ENCODE results near the gene SRXN1.

DNA sequence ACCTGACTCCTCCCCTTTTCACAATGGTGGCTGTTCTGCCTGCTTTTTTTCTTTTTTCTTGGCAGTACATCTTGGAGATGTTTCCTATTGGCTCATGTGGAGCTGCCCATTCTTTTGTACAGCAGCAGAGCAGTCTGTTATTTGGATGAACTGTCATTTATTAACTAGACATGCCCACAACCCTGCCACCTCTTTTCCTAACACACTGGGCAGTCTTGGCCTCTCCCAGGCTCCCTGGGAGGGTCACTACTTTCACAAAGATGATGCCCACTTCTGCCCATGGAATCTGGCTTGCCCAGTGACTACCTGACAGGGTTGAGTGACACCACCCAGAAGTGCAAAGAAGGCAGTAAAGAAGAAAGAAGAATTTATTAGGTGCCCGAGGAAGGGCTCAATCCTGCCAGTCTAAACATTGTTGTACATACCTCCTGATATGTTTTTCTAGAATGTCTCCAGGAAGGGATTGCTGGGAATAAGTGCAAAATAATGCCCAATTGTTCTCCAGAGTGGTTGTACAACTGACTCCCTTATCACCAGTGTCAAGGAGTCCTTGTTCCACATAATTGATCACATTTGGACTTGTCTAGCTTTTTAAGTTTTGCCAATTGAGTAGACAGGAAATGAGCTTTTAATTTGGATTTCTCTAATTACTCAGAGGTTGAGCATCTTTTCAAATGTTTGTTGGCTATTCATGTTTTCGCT is 42.3 kb upstream of the SRXN1 start:
- TF ChIP-seq POLR2AphosphoS5 (IDR thresholded peaks at IDR 0.05): no peak
- TF ChIP-seq EP300 (IDR thresholded peaks at IDR 0.05): no peak
- TF ChIP-seq, protein P1, sequence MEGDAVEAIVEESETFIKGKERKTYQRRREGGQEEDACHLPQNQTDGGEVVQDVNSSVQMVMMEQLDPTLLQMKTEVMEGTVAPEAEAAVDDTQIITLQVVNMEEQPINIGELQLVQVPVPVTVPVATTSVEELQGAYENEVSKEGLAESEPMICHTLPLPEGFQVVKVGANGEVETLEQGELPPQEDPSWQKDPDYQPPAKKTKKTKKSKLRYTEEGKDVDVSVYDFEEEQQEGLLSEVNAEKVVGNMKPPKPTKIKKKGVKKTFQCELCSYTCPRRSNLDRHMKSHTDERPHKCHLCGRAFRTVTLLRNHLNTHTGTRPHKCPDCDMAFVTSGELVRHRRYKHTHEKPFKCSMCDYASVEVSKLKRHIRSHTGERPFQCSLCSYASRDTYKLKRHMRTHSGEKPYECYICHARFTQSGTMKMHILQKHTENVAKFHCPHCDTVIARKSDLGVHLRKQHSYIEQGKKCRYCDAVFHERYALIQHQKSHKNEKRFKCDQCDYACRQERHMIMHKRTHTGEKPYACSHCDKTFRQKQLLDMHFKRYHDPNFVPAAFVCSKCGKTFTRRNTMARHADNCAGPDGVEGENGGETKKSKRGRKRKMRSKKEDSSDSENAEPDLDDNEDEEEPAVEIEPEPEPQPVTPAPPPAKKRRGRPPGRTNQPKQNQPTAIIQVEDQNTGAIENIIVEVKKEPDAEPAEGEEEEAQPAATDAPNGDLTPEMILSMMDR (IDR thresholded peaks at IDR 0.05): no peak
- TF ChIP-seq POLR2A (IDR thresholded peaks at IDR 0.05): no peak
